NT2/D1 (cell line): ENCODE results near the gene CCL24.

Experiments used
- YY1 ChIP-seq: IDR thresholded peaks from 2 replicates; pipeline ENCODE4 v1.6.1; 2011; ENCODE audit not compliant: insufficient read length, insufficient read depth
- ZNF274 ChIP-seq: IDR thresholded peaks from 2 replicates; pipeline ENCODE4 v1.6.1; 2011; ENCODE audit warnings: mild to moderate bottlenecking, low read depth, low read length

GRCh38 chr7:75856536-75856935 is 42.9 kb upstream of the CCL24 start:
- no peak for TF ChIP-seq YY1
- TF ChIP-seq ZNF274 = no peak
